Measurements from ENCODE around the gene PHC1. TPM values are rescaled to one million over a fixed set of nuclear protein-coding genes. Genes with fewer than 3 reads are reported as not detected.
A peak's percentile ranks its signal among the peaks of the same experiment; 100 is the strongest.

PHC1 gene
- polyA plus RNA-seq, 1 donor (not counting 4 experiments of a cell fraction or from before 2014, with no cell fraction given) = 11.0 TPM

GRCh38 chr12:8948701-8949341 is 34.5 kb downstream of the PHC1 start:
- Histone ChIP-seq H3K9me3 (ENCODE audit: control insufficient read depth, low read depth, low read length) (no peaks in the 10 kb centered on the region), H3K4me3 (ENCODE audit: control insufficient read depth in 2 of 3, extremely low read depth in 1 of 3, insufficient read depth in 2 of 3, low read depth in 1 of 3, low read length in 3 of 3) (peak overlapping the region; percentile 77 to 99 (median 98)), H3K79me2 (ENCODE audit: control insufficient read depth, insufficient read depth, low read length) (peaks cover 39% of the 10 kb centered on the region), H3K27me3 (ENCODE audit: control insufficient read depth, extremely low read depth, insufficient read depth, low read length) (no peaks in the 10 kb centered on the region), H3K36me3 (ENCODE audit: control insufficient read depth in 2 of 2, extremely low read depth in 1 of 2, insufficient read depth in 2 of 2, low read length in 2 of 2) (peaks cover 13 to 16% of the 10 kb centered on the region in 2 experiments), H3K27ac (ENCODE audit: control insufficient read depth, insufficient read depth, low read length) (peak overlapping the region; percentile 97), H3K9ac (ENCODE audit: control insufficient read depth, extremely low read depth, insufficient read depth, low read length) (peak overlapping the region; percentile 91), H3K4me1 (ENCODE audit: control insufficient read depth, extremely low read depth, insufficient read depth, low read length) (peaks cover 13% of the 10 kb centered on the region), H4K20me1 (ENCODE audit: control insufficient read depth, extremely low read depth, insufficient read depth, low read length) (no peaks in the 10 kb centered on the region), H2AFZ (ENCODE audit: control insufficient read depth, low read length) (peak overlapping the region; percentile 100), H3K4me2 (ENCODE audit: control insufficient read depth, extremely low read depth, insufficient read depth, low read depth, low read length) (peak overlapping the region; percentile 94), H3K9me1 (ENCODE audit: control insufficient read depth, extremely low read depth, insufficient read depth, low read length) (no peaks in the 10 kb centered on the region)
- TF ChIP-seq, protein P1, sequence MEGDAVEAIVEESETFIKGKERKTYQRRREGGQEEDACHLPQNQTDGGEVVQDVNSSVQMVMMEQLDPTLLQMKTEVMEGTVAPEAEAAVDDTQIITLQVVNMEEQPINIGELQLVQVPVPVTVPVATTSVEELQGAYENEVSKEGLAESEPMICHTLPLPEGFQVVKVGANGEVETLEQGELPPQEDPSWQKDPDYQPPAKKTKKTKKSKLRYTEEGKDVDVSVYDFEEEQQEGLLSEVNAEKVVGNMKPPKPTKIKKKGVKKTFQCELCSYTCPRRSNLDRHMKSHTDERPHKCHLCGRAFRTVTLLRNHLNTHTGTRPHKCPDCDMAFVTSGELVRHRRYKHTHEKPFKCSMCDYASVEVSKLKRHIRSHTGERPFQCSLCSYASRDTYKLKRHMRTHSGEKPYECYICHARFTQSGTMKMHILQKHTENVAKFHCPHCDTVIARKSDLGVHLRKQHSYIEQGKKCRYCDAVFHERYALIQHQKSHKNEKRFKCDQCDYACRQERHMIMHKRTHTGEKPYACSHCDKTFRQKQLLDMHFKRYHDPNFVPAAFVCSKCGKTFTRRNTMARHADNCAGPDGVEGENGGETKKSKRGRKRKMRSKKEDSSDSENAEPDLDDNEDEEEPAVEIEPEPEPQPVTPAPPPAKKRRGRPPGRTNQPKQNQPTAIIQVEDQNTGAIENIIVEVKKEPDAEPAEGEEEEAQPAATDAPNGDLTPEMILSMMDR (optimal IDR thresholded peaks at IDR 0.05 in 1 of 3, IDR thresholded peaks at IDR 0.05 in 1 of 3, conservative IDR thresholded peaks at IDR 0.05 in 1 of 3; ENCODE audit: extremely low read depth in 1 of 3, insufficient read depth in 2 of 3, low read length in 3 of 3) = no peak
- TF ChIP-seq EZH2 (IDR thresholded peaks at IDR 0.05; ENCODE audit: low read length) = no peak
- no peak for DNase-seq (ENCODE audit: low read depth, low spot score)
- FAIRE-seq = no peak
- dilution Hi-C loops (cut with MboI; ENCODE audit: extremely low pct_ligation_motif_present, low sequenced_read_pairs) = no loop called here

GRCh38 chr12:8949342-8950220 is 35.3 kb downstream of the PHC1 start, which contains the start of gene M6PR:
Gene M6PR, minus strand, starts transcription at chr12:8949645. Its CDS starts 3,241 bp downstream, at chr12:8946404.
- no peak for TF ChIP-seq EZH2 (IDR thresholded peaks at IDR 0.05; ENCODE audit: low read length)
- TF ChIP-seq, protein P1 (optimal IDR thresholded peaks at IDR 0.05 in 1 of 3, IDR thresholded peaks at IDR 0.05 in 1 of 3, conservative IDR thresholded peaks at IDR 0.05 in 1 of 3; ENCODE audit: extremely low read depth in 1 of 3, insufficient read depth in 2 of 3, low read length in 3 of 3) = peak; percentile 56 to 86 (median 74)
- H3K27ac ChIP-seq (ENCODE audit: control insufficient read depth, insufficient read depth, low read length) = peak within 1 kb of the TSS; percentile 97

More at GRCh38 chr12:8949342-8950220, 35.3 kb downstream of the PHC1 start, which contains the start of gene M6PR:
- Histone ChIP-seq H3K36me3 (ENCODE audit: control insufficient read depth in 2 of 2, extremely low read depth in 1 of 2, insufficient read depth in 2 of 2, low read length in 2 of 2) (peaks cover 9 to 10% of the 10 kb centered on the region in 2 experiments), H2AFZ (ENCODE audit: control insufficient read depth, low read length) (peak within 1 kb of the TSS; percentile 100), H3K9me3 (ENCODE audit: control insufficient read depth, low read depth, low read length) (no peaks in the 10 kb centered on the region), H3K9ac (ENCODE audit: control insufficient read depth, extremely low read depth, insufficient read depth, low read length) (peak within 1 kb of the TSS; percentile 91), H3K4me3 (ENCODE audit: control insufficient read depth in 2 of 3, extremely low read depth in 1 of 3, insufficient read depth in 2 of 3, low read depth in 1 of 3, low read length in 3 of 3) (peak within 1 kb of the TSS; percentile 77 to 99 (median 98)), H3K9me1 (ENCODE audit: control insufficient read depth, extremely low read depth, insufficient read depth, low read length) (no peaks in the 10 kb centered on the region), H3K4me2 (ENCODE audit: control insufficient read depth, extremely low read depth, insufficient read depth, low read depth, low read length) (peak within 1 kb of the TSS; percentile 94), H3K4me1 (ENCODE audit: control insufficient read depth, extremely low read depth, insufficient read depth, low read length) (peaks cover 13% of the 10 kb centered on the region), H4K20me1 (ENCODE audit: control insufficient read depth, extremely low read depth, insufficient read depth, low read length) (no peaks in the 10 kb centered on the region), H3K27me3 (ENCODE audit: control insufficient read depth, extremely low read depth, insufficient read depth, low read length) (no peaks in the 10 kb centered on the region), H3K79me2 (ENCODE audit: control insufficient read depth, insufficient read depth, low read length) (peaks cover 39% of the 10 kb centered on the region)
- DNase-seq (ENCODE audit: low read depth, low spot score) (peak; percentile 75), FAIRE-seq (peak; percentile 51)
- dilution Hi-C loops (cut with MboI; ENCODE audit: extremely low pct_ligation_motif_present, low sequenced_read_pairs) = no loop called here

Measured in keratinocyte (primary cell).